Spleen (tissue), 7 donors: Measurements from ENCODE around the gene ZMYND8.

Source experiments
- CTCF ChIP-seq, 11 experiments: fragments of 200-600 bp in 7 of 11; fragments of 450-650 bp in 4 of 11; sonication (generic) in 4 of 11; IDR thresholded peaks in 8 of 11; conservative IDR thresholded peaks in 3 of 11; 1 replicate in 7 of 11; 2 replicates in 4 of 11; pipeline versions ENCODE4 v1.4.0 to v1.8.0; 2016 to 2021; ENCODE audit warnings: antibody characterized with exemption in 11 of 11, inconsistent platforms in 4 of 11, mild to moderate bottlenecking in 1 of 11
- POLR2A ChIP-seq, 3 donors: fragments of 450-650 bp; IDR thresholded peaks; one replicate each; pipeline ENCODE4 v1.5.1; 2017; ENCODE audit warnings: antibody characterized with exemption in 3 of 3, mild to moderate bottlenecking in 1 of 3
- POLR2AphosphoS5 ChIP-seq, 3 donors: sonication (generic); formaldehyde crosslinking; IDR thresholded peaks; one replicate each; pipeline ENCODE4 v1.5.1; 2017; ENCODE audit warnings: antibody characterized with exemption in 3 of 3
- donor health status: DM: no; HTN: no; CAD: no; lungs with moderate emphysema.
- donor health status: DM: no; HTN: no; CAD: no.
- donor health status: DM: no; HTN: no; CAD: no.

- no peak for TF ChIP-seq POLR2A (IDR thresholded peaks at IDR 0.05)
- TF ChIP-seq POLR2AphosphoS5 (IDR thresholded peaks at IDR 0.05), result no peak
- TF ChIP-seq CTCF (IDR thresholded peaks at IDR 0.05 in 8 of 11, conservative IDR thresholded peaks at IDR 0.05 in 3 of 11), result no peak
These were observed 115.1 kb downstream of the ZMYND8 start for GRCh38 chr20:47241345-47241781.
